Esophagus squamous epithelium (tissue), 4 donors: ENCODE results near the gene GBE1.

Source experiments
- POLR2A ChIP-seq, 4 donors: fragments of 450-650 bp; IDR thresholded peaks; one replicate each; pipeline ENCODE4 v1.6.1; 2017; ENCODE audit warnings: antibody characterized with exemption in 4 of 4, mild to moderate bottlenecking in 4 of 4, moderate library complexity in 3 of 4
- TF ChIP-seq, protein P1 (sequence below), 6 experiments: fragments of 450-650 bp in 4 of 6; fragments of 200-600 bp in 2 of 6; sonication (generic) in 2 of 6; IDR thresholded peaks; one replicate each; pipeline ENCODE4 v1.5.1; 2016 to 2019; ENCODE audit warnings: antibody characterized with exemption in 6 of 6, mild to moderate bottlenecking in 4 of 6, moderate library complexity in 4 of 6

GRCh38 chr3:81484520-81484919, 276.9 kb downstream of the GBE1 start:
- TF ChIP-seq, protein P1, sequence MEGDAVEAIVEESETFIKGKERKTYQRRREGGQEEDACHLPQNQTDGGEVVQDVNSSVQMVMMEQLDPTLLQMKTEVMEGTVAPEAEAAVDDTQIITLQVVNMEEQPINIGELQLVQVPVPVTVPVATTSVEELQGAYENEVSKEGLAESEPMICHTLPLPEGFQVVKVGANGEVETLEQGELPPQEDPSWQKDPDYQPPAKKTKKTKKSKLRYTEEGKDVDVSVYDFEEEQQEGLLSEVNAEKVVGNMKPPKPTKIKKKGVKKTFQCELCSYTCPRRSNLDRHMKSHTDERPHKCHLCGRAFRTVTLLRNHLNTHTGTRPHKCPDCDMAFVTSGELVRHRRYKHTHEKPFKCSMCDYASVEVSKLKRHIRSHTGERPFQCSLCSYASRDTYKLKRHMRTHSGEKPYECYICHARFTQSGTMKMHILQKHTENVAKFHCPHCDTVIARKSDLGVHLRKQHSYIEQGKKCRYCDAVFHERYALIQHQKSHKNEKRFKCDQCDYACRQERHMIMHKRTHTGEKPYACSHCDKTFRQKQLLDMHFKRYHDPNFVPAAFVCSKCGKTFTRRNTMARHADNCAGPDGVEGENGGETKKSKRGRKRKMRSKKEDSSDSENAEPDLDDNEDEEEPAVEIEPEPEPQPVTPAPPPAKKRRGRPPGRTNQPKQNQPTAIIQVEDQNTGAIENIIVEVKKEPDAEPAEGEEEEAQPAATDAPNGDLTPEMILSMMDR (IDR thresholded peaks at IDR 0.05), result no peak
- TF ChIP-seq POLR2A (IDR thresholded peaks at IDR 0.05), result no peak
